Testis (tissue), 3 donors: Measurements from ENCODE around the gene SLC27A6. TPM values are rescaled to one million over a fixed set of nuclear protein-coding genes. Genes with fewer than 3 reads are reported as not detected.

Experiments used
- DNase-seq: peaks from one replicate; pipeline ENCODE4 v3.0.0-alpha.2; 2019
- H3K27ac ChIP-seq, 2 donors: fragments of 200-600 bp; sonication (generic); one replicate each; pipeline ENCODE4 v1.5.1; 2019
- H3K27me3 ChIP-seq: fragments of 200-600 bp; sonication (generic); one replicate; pipeline ENCODE4 v1.5.1; 2019
- H3K36me3 ChIP-seq: fragments of 200-600 bp; sonication (generic); one replicate; pipeline ENCODE4 v1.5.1; 2017; ENCODE audit warnings: low read depth; ENCODE audit errors: missing control alignments
- H3K4me1 ChIP-seq: fragments of 200-600 bp; sonication (generic); one replicate; pipeline ENCODE4 v1.5.1; 2019
- H3K4me3 ChIP-seq, 2 donors: fragments of 200-600 bp; sonication (generic); one replicate each; pipeline ENCODE4 v1.5.1; 2017 to 2019
- H3K9me3 ChIP-seq: fragments of 200-600 bp; sonication (generic); one replicate; pipeline ENCODE4 v1.5.1; 2017
- CTCF ChIP-seq, 3 experiments: fragments of 450-650 bp in 2 of 3; fragments of 200-600 bp in 1 of 3; sonication (generic) in 1 of 3; IDR thresholded peaks; one replicate each; pipeline ENCODE4 v1.5.1; 2016 to 2019; ENCODE audit warnings: antibody characterized with exemption in 3 of 3, mild to moderate bottlenecking in 2 of 3, moderate library complexity in 1 of 3
- POLR2A ChIP-seq: fragments of 450-650 bp; IDR thresholded peaks from one replicate; pipeline ENCODE4 v1.6.1; 2017; ENCODE audit warnings: antibody characterized with exemption, mild to moderate bottlenecking, moderate library complexity
- WGBS, 2 donors: methylation state at CpG; one replicate each; pipeline ENCODE4 v1.1.5; 2018; 5-methylcytosine and 5-hydroxymethylcytosine counted together
- intact Hi-C: fragments of 100-400 bp; cut with DNase I; formaldehyde crosslinking; loops from one replicate; pipeline ENCODE4 v1.15.1; 2023; ENCODE audit warnings: low total_unique reads
- polyA plus RNA-seq: library from polyadenylated mRNA; stranded (reverse); fragments of 350-450 nt; fragmentation: Illumina TruSeq; extraction: RNeasy Lipid Tissue Mini Kit (QIAGEN cat#74804); gene quantifications from one replicate; pipeline ENCODE4 v1.2.3, GENCODE V29; 2014; ENCODE audit warnings: low read depth, low replicate concordance; ENCODE audit not compliant: insufficient read depth
- total RNA-seq, 2 donors: library from RNA; depleted of rRNA; stranded (reverse); fragments of >200 nt; gene quantifications; one replicate each; pipeline ENCODE4 v1.2.3, GENCODE V29; 2016

Gene SLC27A6
- total and polyA plus RNA-seq, 3 donors from 2014 or later = 6.1 to 36.4 (median 30.0) TPM

- intact Hi-C loops = no loop called here
- H3K9me3 ChIP-seq = no peaks in the 10 kb centered on the region
Measured at GRCh38 chr5:129082225-129083136, 117.2 kb downstream of the SLC27A6 start.

More at GRCh38 chr5:129082225-129083136, 117.2 kb downstream of the SLC27A6 start:
- no peaks in the 10 kb centered on the region for H3K27me3 ChIP-seq
- no peaks in the 10 kb centered on the region for H3K4me1 ChIP-seq
- DNase-seq = no peak
- H3K27ac ChIP-seq = no peak overlapping the region
- TF ChIP-seq POLR2A = no peak
- no peak for TF ChIP-seq CTCF (IDR thresholded peaks at IDR 0.05)
- no peaks in the 10 kb centered on the region for H3K36me3 ChIP-seq
- no peak overlapping the region for H3K4me3 ChIP-seq
- WGBS, 2 donors = 73 to 81% methylated on average over 6 of the region's 6 CpGs

Other genes with a start within 250 kb of the SLC27A6 start
- gene ISOC1, start 129.3 kb downstream of the SLC27A6 start, total RNA-seq = 10 to 100 TPM; 15.9 to 35.9 TPM
- gene ISOC1, start 129.3 kb downstream of the SLC27A6 start, polyA plus RNA-seq = 19.3 TPM